Hepatic stellate cell (primary cell): Measurements from ENCODE around the gene RFTN1.
A peak's percentile ranks its signal among the peaks of the same experiment; 100 is the strongest.

Experiments used
- DNase-seq: peaks from one replicate; pipeline ENCODE4 v3.0.0; 2011; ENCODE audit warnings: low spot score

Gene RFTN1

GRCh38 chr3:16513141-16514020 is at the start of gene RFTN1:
Gene RFTN1 (minus strand): TSS chr3:16513699. CDS start chr3:16493869, 19,830 bp downstream.
- DNase-seq, result peak; percentile 76

GRCh38 chr3:16559653-16560365 is 46.3 kb upstream of the RFTN1 start:
- DNase-seq, result no peak

GRCh38 chr3:16554126-16554525 is 40.6 kb upstream of the RFTN1 start:
- no peak for DNase-seq

GRCh38 chr3:16552757-16553156 is 39.3 kb upstream of the RFTN1 start:
- DNase-seq, result no peak

- no peak for DNase-seq
Observed at GRCh38 chr3:16551342-16551976, 38.0 kb upstream of the RFTN1 start.

GRCh38 chr3:16550676-16551341 is 37.3 kb upstream of the RFTN1 start:
- DNase-seq, result peak; percentile 71

GRCh38 chr3:16550305-16550675 is 36.8 kb upstream of the RFTN1 start:
- no peak for DNase-seq

- DNase-seq, result peak; percentile 12
Observed at GRCh38 chr3:16548721-16549120, 35.2 kb upstream of the RFTN1 start.

- DNase-seq, result no peak
Observed at GRCh38 chr3:16547561-16548357, 34.3 kb upstream of the RFTN1 start.

GRCh38 chr3:16546186-16547010 is 32.9 kb upstream of the RFTN1 start:
- DNase-seq, result no peak

- DNase-seq, result no peak
Observed at GRCh38 chr3:16545413-16546185, 32.1 kb upstream of the RFTN1 start.

- DNase-seq, result no peak
Observed at GRCh38 chr3:16543242-16543864, 29.9 kb upstream of the RFTN1 start.

GRCh38 chr3:16538507-16538906 is 25.0 kb upstream of the RFTN1 start:
- no peak for DNase-seq

GRCh38 chr3:16536996-16537395 is 23.5 kb upstream of the RFTN1 start:
- no peak for DNase-seq

GRCh38 chr3:16536344-16536663 is 22.8 kb upstream of the RFTN1 start:
- no peak for DNase-seq

- no peak for DNase-seq
Observed at GRCh38 chr3:16534640-16535262, 21.3 kb upstream of the RFTN1 start.

- DNase-seq, result no peak
Observed at GRCh38 chr3:16533928-16534574, 20.6 kb upstream of the RFTN1 start.

- DNase-seq, result no peak
Observed at GRCh38 chr3:16529264-16529663, 15.8 kb upstream of the RFTN1 start.
